ENCODE data around the gene KRT15. TPM values are rescaled to one million over a fixed set of nuclear protein-coding genes. Genes with fewer than 3 reads are reported as not detected.

The KRT15 gene
- total RNA-seq, 2 donors from 2014 or later: 0.68 TPM; not detected in 1

GRCh38 chr17:41539071-41539492 is 20.4 kb upstream of the KRT15 start:
- Histone ChIP-seq H3K9me3 (no peaks in the 10 kb centered on the region), H3K27me3 (replicated peaks; ENCODE audit: insufficient read depth) (no peaks in the 10 kb centered on the region), H3K4me3 (no peak overlapping the region), H3K4me1 (ENCODE audit: control insufficient read depth in 1 of 2, low read depth in 2 of 2) (no peaks in the 10 kb centered on the region), H3K36me3 (no peaks in the 10 kb centered on the region), H3K27ac (no peak overlapping the region)
- TF ChIP-seq CTCF (IDR thresholded peaks at IDR 0.05): no peak
- ATAC-seq (ENCODE audit: insufficient number of reproducible peaks, low FRiP score, low read depth) (no peak), DNase-seq (ENCODE audit: low spot score) (no peak)

GRCh38 chr17:41538565-41538991 is 19.9 kb upstream of the KRT15 start:
- TF ChIP-seq CTCF (IDR thresholded peaks at IDR 0.05): no peak
- Histone ChIP-seq H3K36me3 (no peaks in the 10 kb centered on the region), H3K4me1 (ENCODE audit: control insufficient read depth in 1 of 2, low read depth in 2 of 2) (no peaks in the 10 kb centered on the region), H3K27ac (no peak overlapping the region), H3K4me3 (no peak overlapping the region), H3K9me3 (no peaks in the 10 kb centered on the region), H3K27me3 (replicated peaks; ENCODE audit: insufficient read depth) (no peaks in the 10 kb centered on the region)
- ATAC-seq (ENCODE audit: insufficient number of reproducible peaks, low FRiP score, low read depth) (no peak), DNase-seq (ENCODE audit: low spot score) (no peak)

GRCh38 chr17:41537990-41538389 is 19.3 kb upstream of the KRT15 start:
- no peak overlapping the region for H3K27ac ChIP-seq
- no peaks in the 10 kb centered on the region for H3K27me3 ChIP-seq (replicated peaks; ENCODE audit: insufficient read depth)
- TF ChIP-seq CTCF (IDR thresholded peaks at IDR 0.05): no peak
- no peak for DNase-seq (ENCODE audit: low spot score)
- H3K9me3 ChIP-seq: no peaks in the 10 kb centered on the region
- no peak for ATAC-seq (ENCODE audit: insufficient number of reproducible peaks, low FRiP score, low read depth)
- H3K4me1 ChIP-seq (ENCODE audit: control insufficient read depth in 1 of 2, low read depth in 2 of 2): no peaks in the 10 kb centered on the region
- no peaks in the 10 kb centered on the region for H3K36me3 ChIP-seq
- H3K4me3 ChIP-seq: no peak overlapping the region

GRCh38 chr17:41537614-41537954 is 18.9 kb upstream of the KRT15 start:
- no peak overlapping the region for H3K4me3 ChIP-seq
- H3K27me3 ChIP-seq (replicated peaks; ENCODE audit: insufficient read depth): no peaks in the 10 kb centered on the region
- no peak for DNase-seq (ENCODE audit: low spot score)
- no peaks in the 10 kb centered on the region for H3K4me1 ChIP-seq (ENCODE audit: control insufficient read depth in 1 of 2, low read depth in 2 of 2)
- H3K9me3 ChIP-seq: no peaks in the 10 kb centered on the region
- no peak for TF ChIP-seq CTCF (IDR thresholded peaks at IDR 0.05)
- ATAC-seq (ENCODE audit: insufficient number of reproducible peaks, low FRiP score, low read depth): no peak
- no peaks in the 10 kb centered on the region for H3K36me3 ChIP-seq
- no peak overlapping the region for H3K27ac ChIP-seq

GRCh38 chr17:41536741-41537613 is 18.3 kb upstream of the KRT15 start:
- no peaks in the 10 kb centered on the region for H3K27me3 ChIP-seq (replicated peaks; ENCODE audit: insufficient read depth)
- no peaks in the 10 kb centered on the region for H3K36me3 ChIP-seq
- no peaks in the 10 kb centered on the region for H3K4me1 ChIP-seq (ENCODE audit: control insufficient read depth in 1 of 2, low read depth in 2 of 2)
- DNase-seq (ENCODE audit: low spot score): no peak
- no peak for TF ChIP-seq CTCF (IDR thresholded peaks at IDR 0.05)
- ATAC-seq (ENCODE audit: insufficient number of reproducible peaks, low FRiP score, low read depth): no peak
- H3K9me3 ChIP-seq: no peaks in the 10 kb centered on the region
- H3K27ac ChIP-seq: no peak overlapping the region
- no peak overlapping the region for H3K4me3 ChIP-seq

Measured in thoracic aorta (tissue), 2 donors.